IMR-90 (cell line): ENCODE measurements around the gene CHST10. TPM values are rescaled to one million over a fixed set of nuclear protein-coding genes. Genes with fewer than 3 reads are reported as not detected.
"Not testable (repeated sequence)": the region's sequence is repeated elsewhere in the genome, so short reads cannot be mapped to it uniquely, and the experiment has no call there.

Experiments used
- ATAC-seq: fragments of 200-7000 bp; cut with Tn5 transposase; 2 replicates; pipeline ENCODE4 v1.9.1; 2020; ENCODE audit warnings: low read depth, mild to moderate bottlenecking, moderate library complexity
- BruUV-seq: library from RNA; stranded (reverse); fragments of 400-500 nt; replicated peaks from 2 replicates; lab custom pipeline; 2021; lab: Mats Ljungman, UMichigan
- CTCF ChIA-PET: fragments of 300-600 bp; formaldehyde crosslinking; extraction: SDS; loops from one replicate; lab custom pipeline; 2021; ENCODE audit warnings: antibody characterized with exemption; lab: Yijun Ruan, JAX
- POLR2A ChIA-PET: fragments of 300-600 bp; sonication (Branson Sonifier 250); formaldehyde crosslinking; loops from one replicate; lab custom pipeline; 2022; ENCODE audit warnings: antibody characterized with exemption; ENCODE audit not compliant: unreplicated experiment; lab: Charles Lee
- DNase-seq: peaks from one replicate; pipeline ENCODE4 v3.0.0; 2013
- H2AFZ ChIP-seq: replicated peaks from 2 replicates; pipeline ENCODE3; 2013; ENCODE audit warnings: low read length, mild to moderate bottlenecking; ENCODE audit not compliant: poor library complexity
- H2AK5ac ChIP-seq: 2 replicates; pipeline ENCODE4 v1.6.1; 2013; ENCODE audit warnings: low read depth, low read length, inconsistent platforms
- H2AK9ac ChIP-seq: replicated peaks from 2 replicates; pipeline ENCODE3; 2013; ENCODE audit warnings: mild to moderate bottlenecking, low read depth, low read length, moderate library complexity; ENCODE audit not compliant: poor library complexity
- H2BK120ac ChIP-seq: 2 replicates; pipeline ENCODE4 v1.6.1; 2013; ENCODE audit warnings: low read depth, low read length, inconsistent platforms
- H2BK15ac ChIP-seq: 3 replicates; pipeline ENCODE4 v1.6.1; 2013; ENCODE audit warnings: low read depth, low read length, inconsistent platforms
- H2BK20ac ChIP-seq: 2 replicates; pipeline ENCODE4 v1.6.1; 2013; ENCODE audit warnings: low read depth, mild to moderate bottlenecking, inconsistent platforms, low read length, moderate library complexity
- H2BK5ac ChIP-seq: 2 replicates; pipeline ENCODE4 v1.6.1; 2013; ENCODE audit warnings: mild to moderate bottlenecking, low read depth, low read length, inconsistent platforms; ENCODE audit not compliant: poor library complexity, severe bottlenecking
- H3K14ac ChIP-seq: replicated peaks from 2 replicates; pipeline ENCODE4 v1.6.1; 2013; ENCODE audit warnings: low read depth, low read length, inconsistent platforms
- H3K18ac ChIP-seq: 2 replicates; pipeline ENCODE4 v1.6.1; 2013; ENCODE audit warnings: low read depth, low read length, control low read depth
- H3K23ac ChIP-seq: 2 replicates; pipeline ENCODE4 v1.6.1; 2013; ENCODE audit warnings: low read depth, low read length, inconsistent platforms
- H3K27ac ChIP-seq: 2 replicates; pipeline ENCODE4 v1.5.1; 2013; ENCODE audit warnings: mild to moderate bottlenecking, control low read depth, low read length; ENCODE audit not compliant: insufficient read depth
- H3K27me3 ChIP-seq: 2 replicates; pipeline ENCODE4 v1.6.1; 2013; ENCODE audit warnings: low read length; ENCODE audit not compliant: control insufficient read depth, insufficient read depth
- H3K36me3 ChIP-seq: 2 replicates; pipeline ENCODE4 v1.6.1; 2013; ENCODE audit warnings: low read length, mixed read lengths; ENCODE audit not compliant: control insufficient read depth, insufficient read depth
- H3K4ac ChIP-seq: 2 replicates; pipeline ENCODE4 v1.6.1; 2013; ENCODE audit warnings: low read depth, low read length, inconsistent platforms
- H3K4me1 ChIP-seq: 2 replicates; pipeline ENCODE4 v1.6.1; 2013; ENCODE audit warnings: low read length, mixed read lengths; ENCODE audit not compliant: control insufficient read depth, insufficient read depth
- H3K4me2 ChIP-seq: 2 replicates; pipeline ENCODE4 v1.6.1; 2013; ENCODE audit warnings: low read depth, mild to moderate bottlenecking, control low read depth, low read length, moderate library complexity
- H3K4me3 ChIP-seq: 2 replicates; pipeline ENCODE4 v1.5.1; 2013; ENCODE audit warnings: low read depth, mild to moderate bottlenecking, control low read depth, low read length, moderate library complexity; ENCODE audit not compliant: insufficient read depth
- H3K56ac ChIP-seq: 2 replicates; pipeline ENCODE4 v1.6.1; 2013; ENCODE audit warnings: low read length, inconsistent platforms; ENCODE audit not compliant: insufficient read depth; ENCODE audit errors: extremely low read depth
- H3K79me1 ChIP-seq, 2 experiments: 2 replicates each; pipeline ENCODE4 v1.6.1; 2013; ENCODE audit warnings: low read length in 2 of 2, inconsistent platforms in 1 of 2, low read depth in 1 of 2
- H3K9ac ChIP-seq: 2 replicates; pipeline ENCODE4 v1.6.1; 2013; ENCODE audit warnings: low read depth, low read length, control low read depth
- H3K9me1 ChIP-seq: 2 replicates; pipeline ENCODE4 v1.6.1; 2013; ENCODE audit warnings: low read length, inconsistent platforms; ENCODE audit not compliant: insufficient read depth
- H3K9me3 ChIP-seq: 2 replicates; pipeline ENCODE4 v1.6.1; 2013; ENCODE audit warnings: low read length; ENCODE audit not compliant: control insufficient read depth, insufficient read depth
- H4K20me1 ChIP-seq: 2 replicates; pipeline ENCODE4 v1.6.1; 2013; ENCODE audit warnings: low read length, inconsistent platforms; ENCODE audit not compliant: insufficient read depth
- H4K5ac ChIP-seq: 2 replicates; pipeline ENCODE4 v1.6.1; 2013; ENCODE audit warnings: mild to moderate bottlenecking, low read depth, low read length, control low read depth
- H4K8ac ChIP-seq, 2 experiments: 2 replicates each; pipeline ENCODE4 v1.6.1; 2013; ENCODE audit warnings: low read depth in 2 of 2, low read length in 2 of 2, control low read depth in 1 of 2, inconsistent platforms in 1 of 2
- H4K91ac ChIP-seq: 2 replicates; pipeline ENCODE4 v1.6.1; 2013; ENCODE audit warnings: low read depth, low read length, inconsistent platforms; ENCODE audit not compliant: insufficient read depth
- MAZ ChIP-seq: IDR thresholded peaks from 2 replicates; pipeline ENCODE4 v1.6.1; 2012; ENCODE audit warnings: low read depth, mild to moderate bottlenecking, low read length, improper control_type of control experiment, moderate library complexity, borderline replicate concordance
- NFE2L2 ChIP-seq: fragments of 150-350 bp; IDR thresholded peaks from 2 replicates; pipeline ENCODE4 v1.6.1; 2016; ENCODE audit warnings: low read depth, mild to moderate bottlenecking, low read length
- WGBS, 2 experiments: methylation state at CpG; one replicate each; pipeline versions ENCODE4 v1.1.5 to v1.1.7; 2013; ENCODE audit warnings: missing lambda C conversion rate in 2 of 2; ENCODE audit not compliant: insufficient read length in 1 of 2; ENCODE audit errors: extremely low coverage in 2 of 2; 5-methylcytosine and 5-hydroxymethylcytosine counted together
- dilution Hi-C: fragments of 300-500 bp; cut with HindIII; formaldehyde crosslinking; loops from one replicate; pipeline ENCODE4 v1.14.3; 2018; ENCODE audit warnings: low sequenced_read_pairs; ENCODE audit not compliant: unreplicated experiment
- in situ Hi-C: fragments of 300-500 bp; cut with MboI; formaldehyde crosslinking; loops from 3 replicates; pipeline ENCODE4 v1.14.3; 2019; ENCODE audit warnings: low sequenced_read_pairs, inconsistent platforms, mixed read lengths
- intact Hi-C: fragments of 100-400 bp; cut with micrococcal nuclease; formaldehyde crosslinking; loops from 2 replicates; pipeline ENCODE4 v1.10.0; 2022
- polyA plus RNA-seq, 3 experiments: library from polyadenylated mRNA; depleted of rRNA; stranded (reverse); fragments of >200 nt; gene quantifications; 2 replicates each; pipeline ENCODE4 v1.2.3, GENCODE V29; 2012; ENCODE audit warnings: low replicate concordance in 1 of 3
- total RNA-seq: library from RNA; depleted of rRNA; stranded (reverse); fragments of >200 nt; gene quantifications from 2 replicates; pipeline ENCODE4 v1.2.3, GENCODE V29; 2012

The CHST10 gene
- total and polyA plus RNA-seq, 2 of the 4 experiments (the other 2 are of a cell fraction), result 6.9 to 8.6 TPM

DNA sequence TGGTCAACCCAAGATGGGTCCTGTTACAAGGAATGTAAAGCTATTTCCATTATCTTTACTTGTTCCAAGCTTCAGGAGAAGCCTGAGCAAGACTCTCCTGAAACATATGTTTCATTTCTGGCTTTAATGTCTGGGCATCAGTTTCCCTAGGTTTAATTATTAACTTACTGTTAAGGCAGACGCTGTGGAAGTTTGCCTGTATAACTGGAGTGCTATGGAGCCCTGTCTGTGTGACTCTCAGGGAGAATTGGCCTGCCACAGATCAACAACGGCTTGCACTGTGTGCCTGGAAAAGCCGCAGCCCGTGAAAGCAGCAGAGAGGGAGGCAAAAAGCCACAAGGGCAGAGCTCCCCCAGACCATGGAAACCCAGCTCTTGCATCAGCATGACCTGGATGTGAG lies 73.0 kb downstream of the CHST10 start:
- CTCF ChIA-PET, result no interaction called here
- ATAC-seq (no peak), DNase-seq (no peak)
- H4K20me1 ChIP-seq, result no peaks in the 10 kb centered on the region
- no peak overlapping the region for H3K4me2 ChIP-seq
- peaks cover 39% of the 10 kb centered on the region for H3K27me3 ChIP-seq
- BruUV-seq, result no TSS peak
- no peaks in the 10 kb centered on the region for H3K36me3 ChIP-seq
- H3K4ac ChIP-seq, result no peak overlapping the region
- no peaks in the 10 kb centered on the region for H3K9me3 ChIP-seq
- dilution Hi-C loops (no loop called here), in situ Hi-C loops (no loop called here), intact Hi-C loops (no loop called here)
- H2AFZ ChIP-seq, result no peak overlapping the region
- no peak overlapping the region for H4K5ac ChIP-seq
- no peak overlapping the region for H3K18ac ChIP-seq
- no peak overlapping the region for H2BK5ac ChIP-seq
- H3K23ac ChIP-seq, result no peak overlapping the region
- H3K4me1 ChIP-seq, result no peaks in the 10 kb centered on the region
- POLR2A ChIA-PET, result no interaction called here
- H3K27ac ChIP-seq, result no peak overlapping the region
- no peak overlapping the region for H3K4me3 ChIP-seq
- no peak overlapping the region for H3K56ac ChIP-seq
- H3K14ac ChIP-seq, result no peak overlapping the region
- H2AK5ac ChIP-seq, result no peak overlapping the region
- H2AK9ac ChIP-seq, result no peak overlapping the region
- H3K9me1 ChIP-seq, result no peaks in the 10 kb centered on the region
- H2BK15ac ChIP-seq, result no peak overlapping the region
- 25% methylated on average over 1 of the region's 4 CpGs; no CpG with 5 or more reads in 1 of the 2 experiments for WGBS, 2 experiments
- no peak overlapping the region for H2BK120ac ChIP-seq
- H4K91ac ChIP-seq, result no peak overlapping the region
- H4K8ac ChIP-seq, result no peak overlapping the region
- H3K9ac ChIP-seq, result no peak overlapping the region
- TF ChIP-seq NFE2L2 (no peak), MAZ (no peak)
- H2BK20ac ChIP-seq, result no peak overlapping the region
- no peaks in the 10 kb centered on the region for H3K79me1 ChIP-seq

DNA sequence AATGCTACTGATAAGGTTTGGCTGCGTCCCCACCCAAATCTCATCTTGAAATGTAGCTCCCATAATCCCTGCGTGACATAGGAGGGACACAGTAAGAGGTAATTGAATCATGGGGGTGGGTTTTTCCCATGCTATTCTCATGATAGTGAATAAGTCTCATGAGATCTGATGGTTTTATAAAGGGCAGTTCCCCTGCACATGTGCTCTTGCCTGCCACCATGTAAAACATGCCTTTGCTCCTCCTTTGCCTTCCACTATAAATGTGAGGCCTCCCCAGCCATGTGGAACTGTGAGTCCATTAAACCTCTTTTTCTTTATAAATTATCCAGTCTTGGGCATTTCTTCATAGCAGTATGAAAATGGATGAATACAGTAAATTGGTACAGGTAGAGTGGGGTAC lies 75.0 kb downstream of the CHST10 start:
- H3K79me1 ChIP-seq, H3K9me3 ChIP-seq, H3K4ac ChIP-seq, H3K23ac ChIP-seq, H4K8ac ChIP-seq, H3K9ac ChIP-seq, intact Hi-C loops, H2BK5ac ChIP-seq, H4K5ac ChIP-seq, H2BK120ac ChIP-seq, CTCF ChIA-PET, in situ Hi-C loops, BruUV-seq, H3K14ac ChIP-seq, H3K56ac ChIP-seq, ATAC-seq, H3K36me3 ChIP-seq, H3K9me1 ChIP-seq, H3K4me1 ChIP-seq, POLR2A ChIA-PET, H2BK20ac ChIP-seq, H3K4me3 ChIP-seq, H2BK15ac ChIP-seq, H4K91ac ChIP-seq, H3K27ac ChIP-seq, H4K20me1 ChIP-seq, DNase-seq, dilution Hi-C loops, H2AK5ac ChIP-seq, H3K4me2 ChIP-seq, H2AK9ac ChIP-seq, H2AFZ ChIP-seq, H3K18ac ChIP-seq: not testable (repeated sequence)
- no CpG with 5 or more reads among the region's 2 CpGs for WGBS, 2 experiments
- peaks cover 35% of the 10 kb centered on the region for H3K27me3 ChIP-seq
